Measurements from ENCODE around the gene NFIA.

Gene NFIA

DNA sequence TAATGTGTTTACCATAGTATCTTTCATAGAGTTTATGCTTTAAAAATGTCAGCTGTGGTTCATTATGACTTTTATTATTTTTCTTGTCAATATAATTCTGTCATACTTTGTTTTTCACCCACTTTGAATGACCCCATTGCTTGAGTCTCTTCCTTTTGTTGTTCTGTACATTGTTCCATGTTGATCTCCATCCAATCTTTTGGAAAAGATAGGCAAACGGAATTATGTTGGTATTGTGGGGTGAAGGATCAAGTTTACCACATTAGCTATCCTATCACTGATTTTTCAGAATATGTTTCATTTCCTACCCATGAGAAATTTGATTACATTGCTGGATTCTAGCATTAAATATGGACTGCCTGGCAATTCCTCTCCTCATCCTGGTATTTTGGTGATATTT, 196.6 kb downstream of the NFIA start:
- DNase-seq, result no peak

DNA sequence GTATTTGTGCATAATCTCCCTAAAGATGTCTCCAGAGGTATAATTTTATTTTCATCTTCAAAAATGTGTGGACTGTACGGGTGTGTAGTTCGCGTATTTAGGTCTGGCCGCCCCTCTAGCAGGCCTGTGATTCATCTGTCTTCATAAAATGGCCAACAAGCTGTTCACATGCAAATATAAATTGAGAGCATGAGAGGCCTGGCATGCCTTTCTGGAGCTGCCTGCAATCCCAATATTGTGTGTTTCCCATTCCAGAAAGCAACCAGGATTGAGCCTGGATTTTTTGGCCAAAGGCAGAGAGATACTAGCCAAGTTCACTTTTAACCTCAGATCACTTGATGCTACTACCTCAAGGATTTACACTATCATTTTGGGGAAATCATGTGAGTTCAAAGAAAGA, 197.2 kb downstream of the NFIA start:
- DNase-seq, result no peak

DNA sequence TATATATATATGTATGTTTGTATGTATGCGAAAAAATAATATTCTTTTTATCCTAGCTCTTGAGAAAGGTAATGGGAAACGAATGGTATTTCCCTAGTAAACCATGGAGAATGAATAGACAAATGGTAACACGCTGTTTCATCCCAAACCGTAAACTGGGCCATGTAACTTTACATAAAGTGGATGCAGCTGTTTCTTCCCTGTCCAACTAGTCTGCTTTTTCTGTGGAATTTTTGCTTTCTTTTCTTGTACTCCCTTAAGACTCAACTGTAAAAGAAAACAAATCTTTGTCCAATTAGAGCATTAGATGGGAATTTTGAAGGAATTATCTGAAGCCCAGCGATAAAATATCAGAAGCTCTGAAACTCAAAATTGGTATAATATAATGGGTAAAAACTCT, 198.1 kb downstream of the NFIA start:
- no peak for DNase-seq

DNA sequence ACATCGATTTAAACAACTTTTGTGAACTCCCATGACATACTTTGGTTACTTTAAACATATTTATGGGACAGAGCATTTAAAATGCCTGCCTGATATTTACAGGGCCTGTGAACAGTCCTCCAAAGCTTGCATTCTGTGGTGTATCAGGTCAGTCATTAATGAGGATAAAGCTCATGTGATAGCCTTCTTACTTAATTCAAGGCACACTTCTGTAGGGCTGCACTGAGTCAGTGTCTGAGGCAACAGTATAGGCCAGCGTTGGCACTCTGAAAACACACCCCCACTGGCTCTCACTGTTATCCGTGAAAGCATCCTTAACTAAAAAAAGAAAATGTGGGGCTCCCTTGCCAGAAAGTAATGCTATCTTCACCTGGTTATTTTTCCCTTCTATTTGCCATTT, 200.0 kb downstream of the NFIA start:
- no peak for DNase-seq

DNA sequence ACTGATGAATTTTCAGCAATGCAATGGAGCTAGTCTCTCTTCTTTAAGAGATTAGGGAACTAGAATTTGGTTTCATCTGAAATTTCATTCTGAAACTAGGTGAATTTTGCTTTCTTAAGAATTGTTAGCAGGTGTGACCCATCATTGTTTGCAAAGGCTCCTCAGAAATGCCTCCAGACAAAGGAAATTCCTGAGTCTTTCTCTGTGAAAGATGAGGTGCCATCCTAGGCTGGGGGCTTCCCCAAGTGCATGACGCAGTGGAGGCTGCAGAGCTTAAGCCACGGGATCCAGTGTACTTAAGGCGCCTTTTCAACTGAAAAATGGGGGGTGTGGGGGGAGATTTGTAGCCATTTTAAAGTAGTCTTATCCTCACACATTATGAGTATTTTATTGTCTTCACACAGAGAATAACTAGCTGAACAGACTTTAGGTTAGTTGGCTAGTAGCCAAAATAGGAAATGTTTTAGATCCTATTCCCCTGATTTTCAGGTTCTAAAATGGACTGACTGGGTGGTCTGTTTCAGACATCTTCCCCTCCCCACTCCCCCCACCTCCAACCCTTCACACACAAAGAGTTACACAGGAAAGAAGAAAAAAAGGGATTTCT, 202.0 kb downstream of the NFIA start:
- DNase-seq, result no peak

DNA sequence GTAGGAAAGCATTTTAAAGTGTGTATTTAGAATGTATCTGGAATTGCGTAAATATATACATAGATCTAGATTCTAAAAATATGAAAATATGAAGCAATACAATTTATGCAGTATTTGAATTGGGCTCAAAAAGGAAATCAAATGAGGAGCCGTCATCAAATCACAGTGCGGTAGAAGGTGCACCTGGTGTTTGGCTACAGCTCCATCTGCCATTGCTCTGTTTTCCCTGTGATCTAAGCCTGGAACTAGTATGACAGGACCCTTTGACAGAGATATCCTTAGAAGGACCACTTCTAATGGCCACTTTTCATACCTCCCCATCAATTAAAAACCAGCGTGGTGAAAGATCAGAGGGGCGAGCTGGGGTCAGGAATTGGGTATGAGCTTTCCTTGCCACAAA, 202.6 kb downstream of the NFIA start:
- no peak for DNase-seq

DNA sequence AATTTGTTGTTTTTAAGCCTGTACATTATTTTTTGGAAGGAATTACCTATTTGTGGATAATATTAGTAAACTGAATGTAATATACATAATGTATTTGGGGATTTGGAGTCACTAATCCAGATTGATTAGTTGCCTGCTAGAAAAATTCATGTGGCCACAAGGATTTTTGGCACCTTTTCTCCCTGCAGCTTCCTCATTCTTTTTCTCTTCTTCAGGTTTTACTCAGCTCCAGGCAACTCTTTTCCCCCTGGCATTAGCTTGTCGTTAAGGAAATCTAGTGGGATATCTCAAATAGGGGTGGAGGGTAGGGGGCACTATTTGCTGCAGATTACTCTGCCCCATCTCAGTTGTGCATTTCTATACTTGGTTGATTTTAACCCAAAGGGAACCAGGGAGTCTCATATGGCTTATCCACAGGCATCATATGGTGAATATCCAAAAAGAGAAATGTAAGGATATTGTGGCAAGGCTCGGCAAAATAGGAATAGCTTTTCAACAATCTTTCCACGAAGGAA, 203.1 kb downstream of the NFIA start:
- no peak for DNase-seq

DNA sequence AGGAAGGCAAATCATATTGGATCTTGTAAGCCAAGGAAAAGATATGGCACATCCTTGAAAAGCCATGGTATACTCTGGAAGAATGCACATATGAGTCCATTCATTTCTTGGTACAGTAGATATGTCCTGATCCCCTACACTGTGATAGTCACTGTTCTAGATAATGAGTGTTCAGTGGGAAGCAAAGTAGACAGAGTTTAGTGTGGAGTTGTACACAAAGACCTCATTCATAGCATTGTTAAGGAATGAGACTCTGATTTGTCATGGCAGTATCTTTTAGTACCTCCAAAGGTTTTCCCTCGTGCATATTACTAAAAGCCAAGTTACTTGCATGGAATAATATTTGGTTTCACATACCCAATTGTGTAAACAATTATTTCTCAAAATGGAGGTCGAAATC, 204.7 kb downstream of the NFIA start:
- DNase-seq, result no peak

DNA sequence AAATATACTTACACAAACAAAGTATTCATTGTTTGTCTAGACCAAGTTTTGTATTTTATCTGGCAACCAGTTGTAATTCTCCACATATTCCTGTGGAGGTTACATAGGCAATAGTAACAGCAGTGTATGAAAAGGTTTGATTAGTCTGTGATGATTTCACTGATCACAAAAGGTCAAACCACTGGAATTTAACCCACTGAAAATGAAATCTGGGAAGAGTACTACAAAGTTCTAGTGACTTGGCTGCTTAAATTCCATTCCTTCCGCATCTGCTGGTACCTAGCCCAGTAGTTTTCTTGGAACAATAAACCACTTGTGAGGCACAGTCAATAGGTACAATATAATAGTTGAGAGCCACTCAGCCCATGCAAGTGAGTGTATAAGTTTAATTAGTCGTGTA, 205.4 kb downstream of the NFIA start:
- DNase-seq, result no peak

DNA sequence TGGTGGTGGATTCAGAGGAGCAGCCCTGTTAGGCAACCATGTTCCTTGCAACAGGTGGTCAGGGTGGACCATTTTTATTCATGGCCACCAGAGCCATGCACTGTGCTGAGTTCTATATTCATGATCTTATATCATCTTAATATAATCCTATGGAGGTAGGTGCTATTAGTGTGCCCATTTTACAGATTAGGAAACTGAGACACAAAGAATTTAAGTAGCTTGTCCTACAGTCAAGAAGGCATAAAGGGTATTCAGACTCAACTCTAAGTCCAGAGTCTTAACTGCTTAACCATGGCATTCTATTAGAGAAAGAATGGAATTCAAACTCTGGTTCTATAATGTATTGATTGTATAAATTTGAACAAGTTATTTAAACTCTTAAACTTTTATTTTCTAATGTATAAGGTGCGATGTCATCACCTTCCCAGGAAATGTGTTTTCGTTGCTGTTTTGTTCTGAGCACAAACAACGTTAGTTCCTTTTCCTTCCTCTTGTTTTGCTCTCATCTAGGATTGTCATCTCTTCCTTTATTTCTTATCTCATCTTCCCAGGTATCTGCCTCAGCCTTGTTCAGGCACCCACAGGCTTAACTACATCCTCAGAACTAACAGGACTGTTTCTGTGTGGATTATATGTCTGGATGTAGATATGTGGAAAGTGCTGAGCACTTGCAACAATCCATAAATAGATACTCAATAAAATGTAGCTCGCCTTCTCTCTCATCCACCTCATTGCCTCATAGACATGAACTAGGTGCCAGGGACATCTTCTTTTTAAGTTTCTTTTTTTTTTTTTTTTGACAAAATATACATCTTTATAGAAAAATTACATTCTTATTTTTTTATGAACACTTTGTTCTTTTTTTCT, 207.1 kb downstream of the NFIA start:
- DNase-seq, result no peak

DNA sequence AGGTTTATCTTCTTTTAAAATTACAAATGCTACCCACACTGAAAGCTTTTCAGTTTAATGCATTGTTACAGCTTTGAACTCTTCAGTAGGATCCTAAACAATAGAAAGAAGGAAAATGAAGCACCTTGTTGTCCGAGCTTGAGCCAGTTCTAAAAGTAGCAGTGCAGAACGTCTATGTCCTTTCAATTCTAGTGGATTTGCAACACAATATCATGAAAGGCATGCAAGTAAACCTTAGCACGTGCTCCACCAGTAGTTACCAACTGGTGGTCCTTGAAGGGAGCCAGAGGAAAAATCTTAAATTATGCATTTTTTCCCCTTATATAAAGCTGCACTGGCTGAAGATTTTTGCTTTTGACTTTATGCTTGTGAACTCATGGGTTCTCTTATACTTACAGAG, 208.2 kb downstream of the NFIA start:
- DNase-seq, result no peak

DNA sequence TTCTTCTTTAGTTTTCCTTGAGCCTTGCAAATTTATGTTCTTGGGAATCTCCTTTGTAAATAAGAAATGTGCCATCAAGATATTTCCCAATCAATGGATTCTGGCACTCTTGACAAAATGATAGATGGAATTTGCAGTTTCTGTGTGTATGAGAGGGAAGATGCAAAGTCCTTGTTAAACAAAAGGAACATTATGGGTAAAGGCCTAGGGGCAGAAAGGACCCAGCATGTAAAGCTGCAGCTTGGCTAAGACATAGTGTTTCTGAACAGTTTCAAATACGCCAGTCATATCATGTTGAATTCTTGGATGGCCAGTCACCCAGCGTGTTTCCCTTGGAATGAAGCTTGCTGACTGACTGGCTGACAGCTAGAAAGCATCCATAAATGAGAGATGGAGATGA, 210.8 kb downstream of the NFIA start:
- DNase-seq, result no peak

DNA sequence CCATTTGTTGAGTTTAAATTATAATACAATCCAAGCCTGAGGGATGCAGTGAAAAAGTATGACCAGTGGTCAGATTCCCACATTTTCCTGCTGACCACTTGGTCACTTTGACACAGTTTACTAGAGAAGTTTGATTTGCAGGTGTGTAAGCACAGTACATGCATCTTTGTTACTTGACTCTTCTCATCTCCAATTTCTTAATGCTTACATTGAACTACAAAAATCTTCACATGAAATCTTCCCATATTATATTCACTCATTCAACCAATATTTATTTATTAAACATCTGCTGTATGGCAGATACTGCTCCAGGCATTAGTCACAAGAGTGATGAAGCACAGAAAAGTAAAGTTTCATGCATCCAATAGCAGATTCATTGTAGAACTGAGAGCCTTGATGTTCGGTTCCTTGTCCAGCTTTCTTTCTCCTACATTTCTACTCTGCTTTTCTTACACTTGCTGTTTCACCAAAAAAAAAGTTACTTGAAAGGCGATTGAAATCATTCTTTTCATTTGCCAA, 211.7 kb downstream of the NFIA start:
- no peak for DNase-seq

DNA sequence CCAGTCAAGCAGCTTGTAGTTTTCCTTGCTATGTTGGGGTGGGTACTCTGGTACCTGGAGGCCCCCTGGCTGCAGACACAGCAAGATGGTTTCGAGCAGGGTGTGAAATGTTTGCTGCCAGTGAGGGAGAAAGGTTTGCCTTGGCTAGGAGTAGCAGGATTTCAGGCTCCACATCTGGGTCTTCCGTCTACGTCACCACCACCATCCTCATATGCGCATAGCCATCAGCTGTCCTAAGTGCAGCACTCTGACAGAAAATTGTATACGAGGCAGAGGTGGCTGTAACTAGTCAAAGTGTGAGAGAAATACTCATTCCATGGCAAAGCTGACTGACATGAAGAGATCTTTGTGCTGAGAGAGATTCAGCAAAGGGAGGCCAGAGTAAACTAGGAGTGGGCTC, 212.6 kb downstream of the NFIA start:
- no peak for DNase-seq

DNA sequence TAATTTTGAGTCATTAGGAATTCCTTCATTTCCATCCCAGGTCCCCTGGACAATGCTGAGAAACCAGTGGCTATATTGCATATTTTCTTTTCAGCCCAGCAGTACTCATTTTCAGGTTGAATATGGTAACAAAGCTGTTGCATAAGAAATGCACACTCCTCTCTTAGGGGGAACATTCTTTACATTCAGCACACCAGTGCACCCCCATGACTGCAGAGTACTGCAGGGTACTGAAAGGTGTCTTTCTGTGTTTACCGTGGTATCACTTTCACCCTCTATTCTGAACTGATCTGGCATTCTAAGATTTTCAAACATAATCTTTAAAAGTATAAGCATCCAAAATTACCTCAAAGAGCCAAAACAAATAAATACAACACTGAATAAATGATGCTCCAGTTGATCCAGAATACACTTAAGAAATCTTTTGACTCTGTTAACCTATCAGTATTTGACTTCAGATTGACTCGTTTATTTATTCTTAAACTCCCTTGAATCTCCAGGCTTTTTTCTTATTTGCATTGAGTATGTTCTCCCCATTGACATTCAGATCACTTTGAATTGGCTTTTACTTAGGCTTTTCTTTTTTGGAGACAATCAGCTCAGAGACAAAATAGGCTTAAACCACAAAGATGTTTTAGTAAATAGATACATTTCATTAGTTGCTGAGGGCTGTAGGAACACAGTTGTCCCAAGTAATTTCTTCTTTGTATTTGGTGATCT, 213.6 kb downstream of the NFIA start:
- DNase-seq, result no peak

DNA sequence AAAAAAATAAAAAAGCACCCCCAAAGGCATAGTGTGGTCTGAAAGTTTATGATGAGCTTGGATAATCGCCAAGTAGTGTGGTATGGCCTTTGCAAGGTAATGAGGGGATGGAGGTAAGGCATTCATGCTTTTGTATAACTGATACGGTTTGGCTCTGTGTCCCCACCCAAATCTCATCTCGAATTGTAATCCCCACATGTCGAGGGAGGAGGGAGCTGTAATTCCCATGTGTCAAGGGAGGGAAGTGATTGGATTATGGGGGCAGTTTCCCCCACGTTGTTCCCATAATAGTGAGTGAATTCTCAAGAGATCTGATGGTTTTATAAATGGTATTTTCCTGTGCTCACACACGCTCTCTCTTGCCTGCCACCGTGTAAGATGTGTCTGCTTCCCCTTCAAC, 215.5 kb downstream of the NFIA start:
- DNase-seq, result no peak

DNA sequence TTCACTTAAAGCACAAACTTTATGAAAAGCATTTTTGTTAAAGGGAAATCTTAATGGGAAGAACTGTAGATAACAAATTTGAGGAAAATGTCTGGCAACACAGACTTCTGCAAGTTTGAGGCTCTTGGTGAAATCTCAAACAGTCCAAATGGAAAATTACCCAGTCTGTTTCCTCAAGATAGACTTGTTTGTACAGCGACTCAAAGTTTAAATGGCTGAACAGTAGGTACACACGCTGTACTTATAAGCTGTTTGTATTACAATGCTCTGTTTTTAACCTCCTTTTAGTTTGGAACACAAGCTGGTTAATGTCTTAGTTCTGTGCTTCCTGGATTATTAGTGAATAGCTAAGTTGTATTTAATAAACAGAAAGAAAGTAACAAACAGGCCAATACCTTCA, 217.1 kb downstream of the NFIA start:
- no peak for DNase-seq

DNA sequence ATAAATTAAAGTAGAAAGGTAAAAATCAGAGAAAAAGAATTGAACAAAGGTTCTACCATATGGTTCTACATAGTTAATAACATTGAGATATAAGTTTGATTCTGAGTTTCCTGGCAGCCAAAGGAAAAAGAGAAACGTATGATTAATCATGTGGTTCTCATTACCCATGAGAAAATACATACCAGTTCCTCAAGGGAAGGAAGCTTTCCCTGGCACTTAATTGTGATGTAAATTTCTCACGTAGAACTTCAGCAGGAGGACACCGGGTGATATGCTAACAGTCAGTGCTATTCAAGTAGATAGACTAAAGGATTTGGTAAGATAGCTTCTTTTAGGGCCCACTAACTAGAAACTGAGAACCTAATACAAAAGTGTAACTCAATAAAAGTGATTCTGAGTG, 218.5 kb downstream of the NFIA start:
- no peak for DNase-seq

DNA sequence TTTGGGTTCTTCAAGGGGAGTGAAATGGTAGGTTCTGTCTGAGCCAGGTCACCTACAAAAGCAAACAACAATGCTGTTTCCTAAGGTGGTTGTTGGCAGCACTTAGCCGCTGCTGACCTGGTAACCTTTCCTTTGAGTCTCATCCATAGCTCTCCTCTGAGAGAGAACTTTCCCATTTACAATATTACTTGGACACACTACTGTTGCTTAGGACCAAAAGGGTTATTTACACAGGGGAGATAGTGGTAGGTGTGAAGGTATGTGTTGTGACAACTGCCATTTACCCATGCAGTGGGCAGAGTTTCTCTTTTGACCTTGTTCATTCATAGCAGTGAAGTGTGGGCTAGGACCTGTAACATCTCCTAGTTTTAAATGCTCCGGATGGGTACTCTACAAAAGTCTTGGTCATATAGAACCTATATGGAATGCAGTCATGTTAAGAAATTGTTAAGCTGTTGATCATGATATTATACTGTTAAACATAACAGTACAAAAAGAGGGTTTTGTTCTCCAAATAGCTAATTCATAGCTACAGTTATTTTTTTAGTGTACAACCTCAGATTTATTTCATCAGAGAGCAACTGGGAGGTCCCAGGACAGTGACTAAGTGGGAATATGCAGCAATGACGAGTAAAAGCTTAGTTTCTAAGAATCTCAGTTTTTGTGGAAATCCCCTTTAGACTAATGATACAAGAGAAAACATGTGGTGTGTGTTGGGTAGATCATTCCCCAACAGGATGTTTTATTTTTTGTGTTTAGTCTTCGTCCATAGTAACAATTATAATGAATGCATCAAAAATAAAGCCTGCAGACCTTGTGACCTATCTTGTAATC, 219.7 kb downstream of the NFIA start:
- DNase-seq, result no peak

DNA sequence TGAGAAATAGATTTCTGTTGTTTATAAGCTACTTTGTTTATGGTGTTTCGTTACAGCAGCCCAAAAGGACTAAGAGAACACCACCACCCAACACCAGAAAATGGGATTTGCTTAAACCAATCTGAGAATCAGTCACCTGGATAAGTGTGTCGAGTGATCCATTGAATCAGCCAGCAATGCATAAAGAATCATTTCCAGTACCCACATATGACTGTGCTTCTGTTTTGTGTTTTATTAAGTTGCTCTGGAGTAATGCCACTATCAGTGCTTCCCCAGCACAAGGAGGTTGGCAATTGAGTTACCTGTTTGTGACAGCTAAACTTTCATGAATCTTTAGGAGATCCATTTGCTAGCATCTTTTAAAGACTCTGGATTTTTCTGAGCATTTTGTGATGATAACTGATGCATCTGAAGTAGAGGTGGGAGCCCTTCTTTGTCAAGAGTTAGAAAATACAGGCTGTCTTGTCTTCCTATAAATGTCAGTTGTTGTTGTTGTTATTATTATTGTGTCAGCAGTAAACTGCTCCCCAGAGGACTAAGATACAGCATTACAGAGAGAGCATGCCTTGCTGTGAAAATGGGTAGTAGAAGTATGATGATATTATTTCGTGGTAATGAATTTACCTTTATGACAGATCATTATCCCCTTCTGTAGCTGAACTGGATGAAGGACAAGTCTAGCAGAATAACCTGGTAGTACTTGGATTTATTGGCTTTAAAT, 225.2 kb downstream of the NFIA start:
- DNase-seq, result no peak

DNA sequence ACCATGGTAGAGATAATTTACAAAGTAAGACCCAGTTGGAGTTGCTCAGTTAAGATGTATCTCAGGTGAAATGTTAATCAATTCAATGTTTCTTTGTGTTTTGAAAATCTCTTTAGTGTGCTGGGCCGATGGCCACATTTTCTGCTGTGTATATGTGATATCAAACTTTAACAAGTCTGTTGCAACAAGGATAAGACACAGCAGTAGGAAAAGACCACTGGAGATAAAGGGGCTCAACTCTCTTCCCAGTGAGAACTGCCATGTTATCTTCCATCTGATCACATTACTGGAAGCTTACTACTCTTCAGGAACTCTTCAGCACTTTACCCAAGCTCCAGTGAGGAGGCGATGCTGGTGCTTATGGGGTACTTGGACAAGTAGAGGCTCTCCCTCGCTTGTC, 227.7 kb downstream of the NFIA start:
- no peak for DNase-seq

DNA sequence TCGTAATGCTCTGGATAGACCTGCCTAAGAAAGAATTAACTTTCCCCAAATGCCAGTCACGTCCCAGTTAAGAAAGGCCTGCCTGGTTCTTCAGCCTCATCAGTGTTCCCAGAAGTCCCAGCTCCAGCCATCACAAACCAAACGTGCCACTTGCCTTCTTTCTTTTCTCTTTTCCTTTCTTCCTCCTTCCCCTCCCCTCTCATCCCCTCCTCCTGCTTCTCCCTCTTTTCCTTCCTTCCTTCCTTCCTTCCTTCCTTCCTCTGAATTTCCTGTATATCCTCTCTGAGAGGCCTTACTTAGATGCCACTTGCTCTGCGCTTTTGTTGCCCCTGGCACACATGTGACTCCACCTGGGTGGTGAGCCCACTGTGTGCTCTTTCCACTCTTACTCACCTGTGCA, 228.2 kb downstream of the NFIA start:
- DNase-seq, result no peak
